BLaER1 treated with 17β-estradiol and CSF1 and Interleukin-3, amounts not matched to agents 10 nM and 100 nM (cell line): ENCODE measurements around the gene ARHGAP44.
A peak's percentile ranks its signal among the peaks of the same experiment; 100 is the strongest.

Source experiments
- H3K27ac ChIP-seq, 11 experiments: shearing (Covaris generic); formaldehyde crosslinking; 2 replicates each; pipeline ENCODE4 v1.8.1; 2022
- H3K27me3 ChIP-seq, 11 experiments: shearing (Covaris generic); formaldehyde crosslinking; 2 replicates each; pipeline ENCODE4 v1.8.1; 2022
- H3K36me3 ChIP-seq, 11 experiments: shearing (Covaris generic); formaldehyde crosslinking; 2 replicates each; pipeline ENCODE4 v1.8.1; 2022
- H3K4me1 ChIP-seq, 10 experiments: shearing (Covaris generic); formaldehyde crosslinking; 2 replicates each; pipeline ENCODE4 v1.8.1; 2022
- H3K4me2 ChIP-seq, 11 experiments: shearing (Covaris generic); formaldehyde crosslinking; 2 replicates each; pipeline ENCODE4 v1.8.1; 2022
- H3K4me3 ChIP-seq, 10 experiments: shearing (Covaris generic); formaldehyde crosslinking; 2 replicates each; pipeline ENCODE4 v1.8.1; 2022
- H3K9ac ChIP-seq, 11 experiments: shearing (Covaris generic); formaldehyde crosslinking; 2 replicates each; pipeline ENCODE4 v1.8.1; 2022
- H3K9me3 ChIP-seq, 11 experiments: shearing (Covaris generic); formaldehyde crosslinking; replicated peaks in 1 of 11; 2 replicates each; pipeline ENCODE4 v1.8.1; 2022
- H4K20me1 ChIP-seq, 11 experiments: shearing (Covaris generic); formaldehyde crosslinking; 2 replicates each; pipeline ENCODE4 v1.8.1; 2022
- Cebpa-rat ChIP-seq, 11 experiments: shearing (Covaris generic); IDR thresholded peaks; 2 replicates each; pipeline ENCODE4 v1.8.1; 2022

ARHGAP44 gene

GRCh38 chr17:12900474-12900873 is 111.2 kb downstream of the ARHGAP44 start:
- H3K27me3 ChIP-seq, result no peaks in the 10 kb centered on the region
- peaks cover 15 to 46% (median 26%) of the 10 kb centered on the region in 11 experiments; a peak in 21 of 22 replicates for H3K9me3 ChIP-seq
- no peak overlapping the region for H3K4me2 ChIP-seq
- no peak overlapping the region for H3K9ac ChIP-seq
- no peak overlapping the region for H3K27ac ChIP-seq
- no peaks in the 10 kb centered on the region for H3K4me1 ChIP-seq
- TF ChIP-seq Cebpa-rat (IDR thresholded peaks at IDR 0.05), result no peak
- no peaks in the 10 kb centered on the region for H4K20me1 ChIP-seq
- H3K4me3 ChIP-seq, result no peak overlapping the region
- H3K36me3 ChIP-seq, result peaks cover 0 to 24% (median 4%) of the 10 kb centered on the region in 11 experiments; a peak in 10 of 22 replicates

GRCh38 chr17:12902046-12902445 is 112.7 kb downstream of the ARHGAP44 start:
- no peak overlapping the region for H3K27ac ChIP-seq
- H3K27me3 ChIP-seq, result no peaks in the 10 kb centered on the region
- H3K4me3 ChIP-seq, result no peak overlapping the region
- no peak overlapping the region for H3K4me2 ChIP-seq
- no peak for TF ChIP-seq Cebpa-rat (IDR thresholded peaks at IDR 0.05)
- H3K9me3 ChIP-seq, result peaks cover 15 to 39% (median 28%) of the 10 kb centered on the region in 11 experiments; a peak in 21 of 22 replicates
- H3K4me1 ChIP-seq, result no peaks in the 10 kb centered on the region
- no peak overlapping the region for H3K9ac ChIP-seq
- H4K20me1 ChIP-seq, result no peaks in the 10 kb centered on the region
- peaks cover 0 to 20% (median 0%) of the 10 kb centered on the region in 11 experiments; a peak in 9 of 22 replicates for H3K36me3 ChIP-seq

DNA sequence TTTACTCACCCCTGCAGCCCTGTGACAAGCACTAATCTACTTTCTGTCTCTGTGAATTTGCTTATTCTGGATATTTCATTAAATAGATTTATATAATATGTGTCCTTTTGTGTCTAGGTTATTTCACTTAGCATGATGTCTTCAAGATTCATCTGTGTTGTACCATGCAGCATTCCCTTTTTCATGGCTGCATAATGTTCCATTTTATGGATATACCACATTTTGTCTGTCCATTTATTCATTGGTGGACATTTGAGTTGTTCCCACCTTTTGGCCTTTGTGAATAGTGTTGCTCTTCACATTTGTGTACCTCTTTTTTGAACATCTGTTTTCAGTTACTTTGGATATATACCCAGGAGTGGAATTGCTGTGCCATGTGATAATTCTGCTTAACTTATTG is 118.2 kb downstream of the ARHGAP44 start:
- H3K36me3 ChIP-seq, result peaks cover 0 to 6% (median 0%) of the 10 kb centered on the region in 11 experiments; a peak in 2 of 22 replicates
- no peaks in the 10 kb centered on the region for H3K27me3 ChIP-seq
- no peak for TF ChIP-seq Cebpa-rat (IDR thresholded peaks at IDR 0.05)

GRCh38 chr17:12909046-12909445 is 119.7 kb downstream of the ARHGAP44 start:
- Histone ChIP-seq H3K27ac (no peak overlapping the region), H3K36me3 (peaks cover 0 to 6% (median 0%) of the 10 kb centered on the region in 11 experiments; a peak in 2 of 22 replicates), H3K9me3 (peaks cover 8 to 13% (median 11%) of the 10 kb centered on the region in 11 experiments; a peak in 21 of 22 replicates), H3K27me3 (no peaks in the 10 kb centered on the region), H3K4me3 (no peak overlapping the region), H3K4me1 (peaks cover 0 to 11% (median 6%) of the 10 kb centered on the region in 10 experiments; a peak in 11 of 20 replicates), H3K4me2 (peak overlapping the region in 6 of 11 experiments; percentile 19 to 47 (median 36); a peak in 11 of 22 replicates), H3K9ac (no peak overlapping the region), H4K20me1 (no peaks in the 10 kb centered on the region)
- no peak for TF ChIP-seq Cebpa-rat (IDR thresholded peaks at IDR 0.05)

More for the DNA sequence above, 118.2 kb downstream of the ARHGAP44 start:
- H3K4me3 ChIP-seq, result no peak overlapping the region
- no peaks in the 10 kb centered on the region for H4K20me1 ChIP-seq
- no peak overlapping the region for H3K9ac ChIP-seq
- peaks cover 8 to 17% (median 12%) of the 10 kb centered on the region in 11 experiments; a peak in 21 of 22 replicates for H3K9me3 ChIP-seq
- H3K27ac ChIP-seq, result no peak overlapping the region
- peaks cover 0 to 11% (median 6%) of the 10 kb centered on the region in 10 experiments; a peak in 11 of 20 replicates for H3K4me1 ChIP-seq
- no peak overlapping the region for H3K4me2 ChIP-seq

DNA sequence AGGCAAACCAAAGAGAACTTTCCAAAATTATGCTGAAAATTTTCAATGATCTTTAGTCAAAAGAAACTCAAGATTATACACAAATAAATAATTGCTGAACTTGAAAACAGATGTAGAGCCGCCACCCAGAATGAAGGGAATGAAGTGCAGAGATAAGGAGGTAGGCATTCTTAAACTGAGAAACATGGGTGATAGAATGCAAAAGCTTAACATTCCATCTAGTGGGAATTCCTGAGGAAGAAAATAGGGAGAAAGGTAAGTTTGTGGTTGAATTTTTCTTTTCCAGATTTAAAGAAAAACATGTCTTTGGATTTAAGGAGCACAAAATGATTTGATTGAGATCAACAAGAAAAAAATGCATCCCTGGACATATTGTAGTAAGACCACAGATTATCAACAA is 120.2 kb downstream of the ARHGAP44 start:
- H3K27ac ChIP-seq, result no peak overlapping the region
- H3K36me3 ChIP-seq, result peaks cover 0 to 6% (median 0%) of the 10 kb centered on the region in 11 experiments; a peak in 2 of 22 replicates
- H3K27me3 ChIP-seq, result no peaks in the 10 kb centered on the region
- TF ChIP-seq Cebpa-rat (IDR thresholded peaks at IDR 0.05), result no peak
- H3K9me3 ChIP-seq, result peaks cover 7 to 13% (median 11%) of the 10 kb centered on the region in 11 experiments; a peak in 21 of 22 replicates
- no peaks in the 10 kb centered on the region for H4K20me1 ChIP-seq
- H3K9ac ChIP-seq, result no peak overlapping the region
- peak overlapping the region in 2 of 11 experiments; percentile 39 to 47; a peak in 5 of 22 replicates for H3K4me2 ChIP-seq
- H3K4me1 ChIP-seq, result peaks cover 0 to 11% (median 6%) of the 10 kb centered on the region in 10 experiments; a peak in 11 of 20 replicates
- no peak overlapping the region for H3K4me3 ChIP-seq

GRCh38 chr17:12911239-12911638 is 121.9 kb downstream of the ARHGAP44 start:
- Histone ChIP-seq H3K27ac (no peak overlapping the region), H3K9ac (no peak overlapping the region), H3K9me3 (peaks cover 7 to 13% (median 11%) of the 10 kb centered on the region in 11 experiments; a peak in 21 of 22 replicates), H3K4me2 (no peak overlapping the region), H3K27me3 (no peaks in the 10 kb centered on the region), H4K20me1 (no peaks in the 10 kb centered on the region), H3K4me1 (peaks cover 0 to 11% (median 6%) of the 10 kb centered on the region in 10 experiments; a peak in 11 of 20 replicates), H3K4me3 (no peak overlapping the region), H3K36me3 (peaks cover 0 to 6% (median 0%) of the 10 kb centered on the region in 11 experiments; a peak in 5 of 22 replicates)
- TF ChIP-seq Cebpa-rat (IDR thresholded peaks at IDR 0.05), result no peak

DNA sequence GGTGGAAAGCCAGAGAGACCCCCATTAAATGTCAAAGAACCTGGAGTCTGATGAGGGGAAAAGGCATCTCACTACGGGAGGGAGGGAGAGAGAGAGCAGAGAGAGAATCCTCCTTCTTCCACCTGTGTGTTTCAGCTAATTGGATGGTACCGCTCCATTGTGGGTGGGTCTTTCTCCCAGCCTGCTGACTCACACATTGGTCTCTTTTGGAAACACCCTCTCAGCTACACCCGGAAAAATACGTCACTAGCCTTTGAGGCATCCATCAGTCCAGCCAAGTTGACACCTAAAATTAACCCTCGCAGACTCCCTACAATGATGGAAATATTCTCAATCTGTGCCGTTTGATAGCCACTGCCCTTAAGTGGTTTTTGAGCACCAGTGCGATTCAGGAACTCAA is 128.1 kb downstream of the ARHGAP44 start:
- Histone ChIP-seq H3K27me3 (no peaks in the 10 kb centered on the region), H4K20me1 (no peaks in the 10 kb centered on the region), H3K4me1 (peaks cover 0 to 10% (median 0%) of the 10 kb centered on the region in 10 experiments; a peak in 1 of 20 replicates), H3K9me3 (no peaks in the 10 kb centered on the region), H3K27ac (no peak overlapping the region), H3K9ac (no peak overlapping the region), H3K36me3 (peaks cover 0 to 20% (median 0%) of the 10 kb centered on the region in 11 experiments; a peak in 7 of 22 replicates), H3K4me3 (no peak overlapping the region), H3K4me2 (no peak overlapping the region)
- no peak for TF ChIP-seq Cebpa-rat (IDR thresholded peaks at IDR 0.05)

GRCh38 chr17:12918142-12918541 is 128.8 kb downstream of the ARHGAP44 start:
- Histone ChIP-seq H3K36me3 (peaks cover 0 to 20% (median 0%) of the 10 kb centered on the region in 11 experiments; a peak in 7 of 22 replicates), H4K20me1 (no peaks in the 10 kb centered on the region), H3K4me2 (no peak overlapping the region), H3K4me3 (no peak overlapping the region), H3K27ac (no peak overlapping the region), H3K4me1 (peaks cover 0 to 10% (median 0%) of the 10 kb centered on the region in 10 experiments; a peak in 1 of 20 replicates), H3K27me3 (no peaks in the 10 kb centered on the region), H3K9ac (no peak overlapping the region), H3K9me3 (no peaks in the 10 kb centered on the region)
- TF ChIP-seq Cebpa-rat (IDR thresholded peaks at IDR 0.05), result no peak

DNA sequence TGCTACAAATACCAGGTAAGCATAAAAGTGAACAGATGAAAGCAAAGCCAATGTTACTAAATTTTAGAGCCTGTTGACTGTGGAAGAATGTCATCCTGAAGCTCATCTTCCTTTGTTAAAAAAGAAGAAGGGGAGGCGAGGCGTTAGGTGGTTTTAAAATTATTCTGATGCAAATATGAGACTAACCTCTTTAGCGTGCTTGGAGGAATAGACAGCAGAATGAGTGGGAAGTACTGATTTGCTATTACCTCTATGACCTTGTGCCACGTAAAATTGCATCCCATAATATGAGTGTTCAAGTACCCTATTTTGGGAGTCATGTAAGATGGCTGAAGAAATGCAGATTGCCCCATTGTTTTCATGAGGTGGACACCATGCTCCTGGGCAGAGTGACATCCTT is 132.8 kb downstream of the ARHGAP44 start:
- Histone ChIP-seq H3K9me3 (no peaks in the 10 kb centered on the region), H3K27me3 (no peaks in the 10 kb centered on the region), H3K4me2 (no peak overlapping the region)

More for the DNA sequence above, 132.8 kb downstream of the ARHGAP44 start:
- Histone ChIP-seq H3K27ac (no peak overlapping the region), H4K20me1 (no peaks in the 10 kb centered on the region), H3K4me1 (peaks cover 2 to 7% (median 5%) of the 10 kb centered on the region in 10 experiments; a peak in 16 of 20 replicates), H3K9ac (no peak overlapping the region), H3K36me3 (peaks cover 0 to 12% (median 0%) of the 10 kb centered on the region in 11 experiments; a peak in 5 of 22 replicates), H3K4me3 (no peak overlapping the region)
- no peak for TF ChIP-seq Cebpa-rat (IDR thresholded peaks at IDR 0.05)
